ENCODE measurements around the gene CDHR3.

The CDHR3 gene

GRCh38 chr7:106050746-106051117 is 87.7 kb downstream of the CDHR3 start:
- no peak for DNase-seq (ENCODE audit: low read depth)

GRCh38 chr7:106052681-106053080 is 89.6 kb downstream of the CDHR3 start:
- no peak for DNase-seq (ENCODE audit: low read depth)

DNA sequence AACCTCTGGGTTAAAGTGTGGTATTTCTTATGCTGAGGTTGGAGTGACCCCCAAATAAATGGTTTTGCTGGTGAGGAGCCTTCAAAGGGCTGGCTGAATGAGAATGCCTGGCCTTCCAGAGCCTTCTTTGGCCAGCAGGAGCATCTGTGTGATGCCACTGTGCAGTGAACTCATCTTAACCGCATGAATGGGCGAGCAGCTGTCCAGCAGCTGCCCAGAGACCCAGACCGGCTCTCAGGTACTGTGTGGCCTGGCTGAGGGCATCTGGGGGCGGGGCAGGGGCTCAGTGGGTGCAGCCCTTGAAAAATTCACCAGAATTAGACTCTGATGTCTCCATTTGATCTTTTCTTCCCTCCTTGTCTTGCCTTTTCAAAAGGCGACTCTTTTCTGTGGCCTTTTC is 90.0 kb downstream of the CDHR3 start:
- DNase-seq (ENCODE audit: low read depth): no peak

DNA sequence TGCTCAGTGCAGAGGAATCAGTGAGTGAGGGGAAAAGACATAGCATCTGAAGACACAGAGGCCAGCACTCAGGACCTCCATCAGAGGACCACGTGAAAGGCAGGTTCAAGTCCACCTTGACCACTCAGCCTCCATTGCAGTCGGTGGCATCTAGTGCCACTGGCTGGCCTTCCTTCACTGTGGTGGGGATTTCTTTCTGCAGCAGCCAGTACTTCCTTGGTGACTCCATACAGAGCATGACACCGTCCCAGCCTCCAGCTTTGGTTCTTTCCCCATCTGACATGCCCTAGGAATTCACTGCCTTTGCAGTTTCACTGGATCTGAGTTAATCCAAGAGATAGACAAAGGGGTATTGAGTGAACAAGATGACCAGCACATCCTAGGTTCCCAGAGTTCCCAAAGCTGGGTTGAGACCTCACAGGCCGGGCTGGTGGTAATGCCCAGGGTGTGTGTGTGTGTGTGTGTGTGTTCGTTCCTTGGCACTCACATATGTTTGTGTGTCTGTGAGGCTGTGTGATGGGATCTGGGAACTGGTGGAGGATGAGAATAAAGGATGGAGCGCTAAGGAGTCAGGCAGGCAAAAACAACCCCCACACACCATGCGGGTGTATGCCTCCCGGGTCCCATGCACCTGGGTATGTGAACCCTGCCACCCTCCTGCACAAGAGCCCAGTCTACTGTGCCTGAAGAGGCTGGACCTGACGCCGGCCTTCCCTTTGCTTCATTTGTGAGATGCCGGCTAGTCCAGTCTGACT is 91.3 kb downstream of the CDHR3 start:
- DNase-seq (ENCODE audit: low read depth): no peak

- DNase-seq (ENCODE audit: low read depth): no peak
Measured at GRCh38 chr7:106054971-106055532, 92.0 kb downstream of the CDHR3 start.

- no peak for DNase-seq (ENCODE audit: low read depth)
Measured at GRCh38 chr7:106056513-106057203, 93.6 kb downstream of the CDHR3 start.

GRCh38 chr7:106057204-106057961 is 94.3 kb downstream of the CDHR3 start:
- no peak for DNase-seq (ENCODE audit: low read depth)

GRCh38 chr7:106057962-106058927 is 95.2 kb downstream of the CDHR3 start:
- DNase-seq (ENCODE audit: low read depth): no peak

DNA sequence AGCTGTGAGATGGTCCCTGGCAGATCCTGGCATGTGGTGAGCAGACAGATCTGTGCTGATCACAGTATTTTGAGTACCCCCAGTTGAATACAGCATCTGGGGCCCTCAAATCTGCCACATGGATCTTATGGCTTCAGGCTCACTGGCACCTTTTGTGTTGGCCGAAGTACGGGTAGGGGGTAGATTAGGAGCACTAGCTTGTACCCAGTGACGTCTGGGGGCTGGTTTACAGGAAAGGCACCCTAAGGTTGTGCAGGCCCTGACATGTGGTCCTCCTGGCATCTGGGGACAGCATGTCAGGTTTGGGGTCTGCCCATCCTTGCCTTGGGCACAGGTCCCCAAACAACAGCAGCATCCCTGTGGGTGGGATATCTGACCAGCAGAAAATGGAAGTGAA is 95.9 kb downstream of the CDHR3 start:
- DNase-seq (ENCODE audit: low read depth): no peak

- no peak for DNase-seq (ENCODE audit: low read depth)
Measured at GRCh38 chr7:106059556-106059955, 96.5 kb downstream of the CDHR3 start.

GRCh38 chr7:106060394-106060920 is 97.4 kb downstream of the CDHR3 start:
- DNase-seq (ENCODE audit: low read depth): no peak

DNA sequence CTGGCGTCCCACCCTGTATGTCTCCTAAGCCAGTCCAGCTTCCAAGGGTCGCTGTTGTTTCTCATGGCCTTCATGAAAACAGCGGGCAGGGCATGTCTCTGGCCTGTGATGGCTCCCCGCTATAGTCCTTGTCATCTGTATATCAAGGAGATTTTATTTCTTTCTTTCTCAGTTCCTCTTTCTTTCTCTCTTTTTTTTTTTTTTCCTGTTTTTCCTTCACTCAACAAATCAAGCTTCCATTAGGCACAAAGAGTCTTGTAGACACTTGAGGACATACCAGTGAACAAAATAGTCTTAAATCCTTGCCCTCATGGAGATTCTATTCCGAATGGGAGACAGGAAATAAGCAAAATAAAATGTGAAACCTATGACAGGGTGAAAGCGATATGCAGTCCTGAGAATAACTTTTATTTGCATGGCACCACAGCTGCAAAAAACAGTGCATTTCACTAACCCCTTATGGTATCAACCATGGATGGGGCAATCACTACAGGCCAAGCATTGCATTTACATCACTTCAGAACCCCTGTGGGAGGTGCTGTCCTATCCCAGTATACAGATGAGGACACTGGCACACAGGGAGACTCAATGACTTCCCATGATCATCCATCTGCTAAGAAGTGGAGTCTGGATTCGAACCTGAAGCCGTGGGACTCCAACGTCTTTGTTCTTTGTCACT is 98.4 kb downstream of the CDHR3 start:
- DNase-seq (ENCODE audit: low read depth): no peak

DNA sequence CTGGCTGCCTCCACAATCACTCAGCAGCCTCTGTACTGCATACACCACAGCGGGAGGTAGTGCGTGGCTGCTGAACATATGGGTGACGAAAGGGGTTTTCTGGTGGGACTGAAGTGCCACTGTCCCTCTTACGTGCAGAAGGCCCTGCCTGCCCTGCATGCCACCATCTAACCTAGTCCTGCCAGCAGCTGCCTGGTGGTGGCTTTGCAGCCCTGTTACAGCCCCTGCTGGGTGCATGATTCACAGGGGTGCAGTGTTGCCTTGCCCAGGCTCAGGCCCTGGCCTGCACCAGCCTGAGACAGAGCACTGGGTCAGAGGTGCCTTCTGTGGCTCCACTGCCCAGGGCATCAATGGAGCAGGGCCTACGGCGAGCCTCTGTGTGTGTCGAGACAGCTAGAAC is 98.9 kb downstream of the CDHR3 start:
- no peak for DNase-seq (ENCODE audit: low read depth)

- DNase-seq (ENCODE audit: low read depth): no peak
Measured at GRCh38 chr7:106062521-106062931, 99.5 kb downstream of the CDHR3 start.

DNA sequence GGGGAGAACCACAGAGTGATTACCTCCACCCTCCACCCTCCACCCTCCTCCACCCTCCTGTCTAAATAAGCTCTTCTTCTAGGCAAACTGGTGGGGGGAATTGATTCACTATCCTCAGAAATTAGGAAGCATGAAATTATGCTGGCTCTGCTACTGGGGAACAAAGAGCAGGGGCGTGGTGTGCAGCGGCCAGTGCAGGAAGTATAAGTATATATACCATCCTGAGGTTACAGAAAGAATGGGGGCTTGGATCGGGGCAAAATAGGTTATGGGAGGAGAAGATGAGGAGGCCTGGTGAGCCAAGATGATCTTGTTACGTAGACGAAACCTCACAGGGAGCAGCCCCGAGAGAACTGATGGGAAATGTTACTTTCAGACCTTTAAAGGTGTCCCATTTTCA is 100.0 kb downstream of the CDHR3 start:
- no peak for DNase-seq (ENCODE audit: low read depth)

DNA sequence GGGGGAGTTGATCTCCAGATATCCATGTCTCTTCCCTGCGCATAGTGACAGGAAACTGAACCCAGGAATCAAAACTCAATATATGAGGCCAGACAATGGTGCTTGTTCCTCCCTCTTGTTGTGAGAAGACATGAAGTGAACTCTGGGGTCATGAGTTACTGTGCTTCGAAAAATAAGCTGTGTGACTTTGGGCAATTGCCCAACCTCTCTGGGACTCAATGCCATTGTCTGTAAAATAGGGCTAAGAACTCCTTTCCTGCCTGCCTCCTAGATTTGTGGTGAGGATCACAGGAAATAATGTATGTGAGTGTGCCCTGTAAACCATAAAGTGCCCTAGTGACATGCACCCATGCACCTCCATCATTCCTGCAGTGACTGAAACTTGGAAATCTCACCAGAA is 100.6 kb downstream of the CDHR3 start:
- no peak for DNase-seq (ENCODE audit: low read depth)

- DNase-seq (ENCODE audit: low read depth): no peak
Measured at GRCh38 chr7:106064316-106064715, 101.3 kb downstream of the CDHR3 start.

GRCh38 chr7:106064771-106065574 is 101.9 kb downstream of the CDHR3 start:
- peak; percentile 68 for DNase-seq (ENCODE audit: low read depth)

- DNase-seq (ENCODE audit: low read depth): no peak
Measured at GRCh38 chr7:106065575-106066500, 102.8 kb downstream of the CDHR3 start.
